BE2C (cell line): Measurements from ENCODE around the gene TEX50. TPM values are rescaled to one million over a fixed set of nuclear protein-coding genes. Genes with fewer than 3 reads are reported as not detected.
"Not testable (repeated sequence)": the region's sequence is repeated elsewhere in the genome, so short reads cannot be mapped to it uniquely, and the experiment has no call there.

Experiments
- DNase-seq: peaks from one replicate; pipeline ENCODE4 v3.0.0-alpha.2; 2020
- H3K27me3 ChIP-seq: fragments of 250-450 bp; sonication (Bioruptor Pico); 2 replicates; pipeline ENCODE4 v1.5.1; 2020; ENCODE audit warnings: mild to moderate bottlenecking
- H3K36me3 ChIP-seq: fragments of 250-450 bp; sonication (Bioruptor Pico); 2 replicates; pipeline ENCODE4 v1.5.1; 2020; ENCODE audit warnings: mild to moderate bottlenecking
- H3K4me1 ChIP-seq: fragments of 250-450 bp; sonication (Bioruptor Pico); 2 replicates; pipeline ENCODE4 v1.5.1; 2020
- H3K4me3 ChIP-seq: 2 replicates; pipeline ENCODE4 v1.5.1; 2011; ENCODE audit warnings: low read depth, low read length
- H3K9me3 ChIP-seq: fragments of 250-450 bp; sonication (Bioruptor Pico); 2 replicates; pipeline ENCODE4 v1.5.1; 2020
- CTCF ChIP-seq: IDR thresholded peaks from 2 replicates; pipeline ENCODE4 v1.5.1; 2012; ENCODE audit warnings: mild to moderate bottlenecking, low read depth, low read length
- polyA plus RNA-seq: library from polyadenylated mRNA; unstranded; fragments of >200 nt; gene quantifications from one replicate; pipeline ENCODE4 v1.2.1, GENCODE V29; 2012; ENCODE audit warnings: low read depth, missing spikeins; ENCODE audit not compliant: insufficient read length, insufficient read depth

The TEX50 gene
- not detected for polyA plus RNA-seq

- Histone ChIP-seq H3K4me1 (no peaks in the 10 kb centered on the region), H3K27me3 (no peaks in the 10 kb centered on the region), H3K4me3 (no peak within 1 kb of the TSS), H3K9me3 (no peaks in the 10 kb centered on the region), H3K36me3 (no peaks in the 10 kb centered on the region)
- no peak for DNase-seq
- no peak for TF ChIP-seq CTCF
Measured at GRCh38 chr1:173635116-173635515, at the start of gene TEX50. Gene TEX50, plus strand, starts transcription at chr1:173635338. Its CDS starts 184 bp downstream, at chr1:173635522.

GRCh38 chr1:173590557-173590956, 44.6 kb upstream of the TEX50 start:
- no peaks in the 10 kb centered on the region for H3K9me3 ChIP-seq
- no peaks in the 10 kb centered on the region for H3K4me1 ChIP-seq
- 0 out of 2 replicates have a peak, but pooled peaks cover 2% of the 10 kb centered on the region for H3K27me3 ChIP-seq
- H3K36me3 ChIP-seq = no peaks in the 10 kb centered on the region
- no peak for DNase-seq
- no peak overlapping the region for H3K4me3 ChIP-seq
- TF ChIP-seq CTCF = no peak

- H3K4me1 ChIP-seq, H3K4me3 ChIP-seq, H3K27me3 ChIP-seq, H3K36me3 ChIP-seq, H3K9me3 ChIP-seq, DNase-seq: not testable (repeated sequence)
Measured at GRCh38 chr1:173591138-173591537, 44.0 kb upstream of the TEX50 start.

- no peak for TF ChIP-seq CTCF
- no peaks in the 10 kb centered on the region for H3K36me3 ChIP-seq
- no peak for DNase-seq
- H3K4me1 ChIP-seq = no peaks in the 10 kb centered on the region
- no peak overlapping the region for H3K4me3 ChIP-seq
- H3K27me3 ChIP-seq = peaks cover 11% of the 10 kb centered on the region
- H3K9me3 ChIP-seq = no peaks in the 10 kb centered on the region
Measured at GRCh38 chr1:173596097-173596825, 38.9 kb upstream of the TEX50 start.

GRCh38 chr1:173601588-173601987, 33.5 kb upstream of the TEX50 start:
- Histone ChIP-seq H3K4me3 (no peak overlapping the region), H3K36me3 (no peaks in the 10 kb centered on the region), H3K27me3 (peaks cover 16% of the 10 kb centered on the region), H3K4me1 (no peaks in the 10 kb centered on the region), H3K9me3 (no peaks in the 10 kb centered on the region)
- no peak for TF ChIP-seq CTCF
- DNase-seq = no peak

GRCh38 chr1:173603056-173603591, 32.0 kb upstream of the TEX50 start, which contains the start of gene SLC9C2:
Gene SLC9C2, minus strand, starts transcription at chr1:173603072. Its CDS starts 1,296 bp downstream, at chr1:173601776.
- H3K27me3 ChIP-seq = peaks cover 16% of the 10 kb centered on the region
- no peaks in the 10 kb centered on the region for H3K9me3 ChIP-seq
- H3K4me1 ChIP-seq = no peaks in the 10 kb centered on the region
- DNase-seq = no peak
- H3K36me3 ChIP-seq = no peaks in the 10 kb centered on the region
- TF ChIP-seq CTCF = no peak
- H3K4me3 ChIP-seq = no peak within 1 kb of the TSS
